Lung microvascular endothelial cell (primary cell): ENCODE data around the gene ADNP2. TPM values are rescaled to one million over a fixed set of nuclear protein-coding genes. Genes with fewer than 3 reads are reported as not detected.

Experiments
- DNase-seq, 2 donors: peaks; one replicate each; pipeline versions ENCODE4 v3.0.0 to v3.0.0-alpha.2; 2010; ENCODE audit warnings: low read depth in 2 of 2
- total RNA-seq: library from RNA; depleted of rRNA; stranded (reverse); fragments of >200 nt; gene quantifications from 2 replicates; pipeline ENCODE4 v1.2.1, GENCODE V29; 2014

Gene ADNP2
- total RNA-seq, 1 donor from 2014 or later = 12.1 TPM

GRCh38 chr18:80105369-80106167, 3.5 kb upstream of the ADNP2 start:
- DNase-seq = no peak

- DNase-seq = no peak
Observed at GRCh38 chr18:80106482-80107051, 2.5 kb upstream of the ADNP2 start.

- DNase-seq = no peak
Observed at GRCh38 chr18:80107426-80107825, 1.6 kb upstream of the ADNP2 start.

DNA sequence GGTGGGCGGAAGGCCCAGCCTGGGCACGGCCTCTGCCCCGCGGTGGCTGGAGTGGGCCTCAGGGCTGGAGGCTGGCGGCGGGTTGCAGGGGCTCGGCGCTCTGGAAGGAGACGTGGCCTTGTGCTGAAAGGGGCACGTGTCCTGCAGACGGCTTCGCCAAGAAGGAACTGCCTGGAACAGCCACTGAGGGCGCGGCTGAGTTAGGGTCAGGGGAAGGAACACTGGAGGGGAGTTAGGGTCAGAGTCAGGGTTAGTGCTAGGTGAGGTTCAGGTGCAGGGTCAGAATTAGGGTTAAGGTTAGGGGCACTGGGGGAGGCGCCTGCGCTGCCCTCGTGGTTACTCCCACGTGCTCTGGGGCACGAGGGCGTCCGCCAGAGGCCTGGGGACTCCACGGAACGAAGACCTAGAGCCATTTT, 933 bp upstream of the ADNP2 start:
- DNase-seq = no peak

DNA sequence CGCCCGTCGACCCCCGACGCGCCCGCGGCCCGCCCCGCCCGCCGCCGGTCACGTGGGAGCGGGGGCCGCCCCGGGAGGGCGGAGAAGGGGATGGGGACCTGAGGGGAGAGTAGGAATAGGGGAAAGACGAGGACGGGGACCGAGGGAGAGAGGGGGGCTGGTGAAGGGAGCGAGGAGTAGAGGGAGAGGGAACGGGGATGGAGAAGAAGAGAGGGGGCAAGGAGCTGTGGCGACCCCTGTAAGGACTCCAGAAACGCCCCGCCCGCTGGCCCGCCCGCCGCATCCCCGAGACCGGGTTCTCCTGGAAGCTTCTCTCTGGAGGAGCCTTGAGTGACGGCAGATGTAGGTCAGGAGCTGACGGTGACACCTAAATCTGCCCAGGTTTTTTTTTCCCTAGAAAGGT, 615 bp downstream of the ADNP2 start:
- DNase-seq = peak in 1 of 2 donors; percentile 52

GRCh38 chr18:80112624-80113248, 3.7 kb downstream of the ADNP2 start:
- DNase-seq = no peak

GRCh38 chr18:80115035-80115434, 6.0 kb downstream of the ADNP2 start:
- no peak for DNase-seq

DNA sequence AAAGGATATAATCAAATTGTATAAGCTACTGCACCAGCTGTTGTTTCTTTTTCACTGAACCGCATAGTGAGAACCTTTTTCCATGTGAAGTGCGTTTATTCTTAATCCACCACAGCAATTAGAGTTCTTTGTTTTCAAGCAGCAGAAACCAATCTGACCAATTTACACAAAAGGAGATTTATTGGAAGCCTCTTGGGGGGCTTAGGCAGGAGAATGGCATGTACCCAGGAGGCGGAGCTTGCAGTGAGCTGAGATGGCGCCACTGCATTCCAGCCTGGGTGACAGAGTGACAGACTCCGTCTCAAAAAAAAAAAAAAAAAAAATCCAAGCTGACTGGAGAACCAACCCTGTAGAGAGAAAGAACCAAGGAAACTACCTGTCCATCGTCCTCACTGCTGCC, 10.0 kb downstream of the ADNP2 start:
- DNase-seq = no peak

GRCh38 chr18:80120932-80121331, 11.9 kb downstream of the ADNP2 start:
- no peak for DNase-seq

DNA sequence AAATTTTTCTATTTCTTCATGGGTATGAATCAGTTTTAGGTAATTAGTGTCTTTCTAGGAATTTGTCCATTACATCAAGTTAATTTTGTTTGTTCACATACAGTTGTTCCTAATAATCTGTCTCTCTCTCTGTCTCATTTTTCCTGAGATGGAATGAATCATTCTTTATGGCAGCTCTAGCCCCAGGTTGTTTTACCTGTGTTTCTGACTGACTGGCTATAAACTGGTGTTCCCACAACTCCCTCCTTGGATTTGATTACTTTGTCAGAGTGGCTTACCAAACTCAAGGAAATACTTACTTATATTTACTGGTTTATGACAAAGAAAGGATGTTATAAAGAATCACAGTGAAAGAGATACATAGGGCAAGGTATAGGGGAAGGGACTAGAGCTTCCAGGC, 15.1 kb downstream of the ADNP2 start:
- no peak for DNase-seq

GRCh38 chr18:80126797-80127196, 17.7 kb downstream of the ADNP2 start:
- DNase-seq = no peak

DNA sequence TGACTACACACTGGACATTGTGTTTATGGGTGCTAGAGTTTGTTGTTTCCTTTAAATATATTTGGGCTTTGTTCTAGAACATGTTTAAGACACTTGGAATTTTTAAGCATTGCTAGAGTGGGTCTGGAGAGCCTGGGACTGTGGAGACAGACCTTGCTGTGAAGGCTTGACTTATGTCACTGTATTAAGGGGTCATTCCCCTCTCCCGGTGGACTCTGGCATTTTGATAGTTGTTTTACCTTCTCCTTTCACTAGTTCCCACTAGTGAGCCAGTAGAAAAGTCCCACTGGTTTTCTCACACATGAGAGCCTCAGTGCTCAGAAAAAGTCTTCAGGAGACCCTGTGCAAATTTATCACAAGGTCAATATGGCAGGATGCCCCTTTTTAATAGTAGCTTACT, 18.6 kb downstream of the ADNP2 start:
- DNase-seq = no peak

DNA sequence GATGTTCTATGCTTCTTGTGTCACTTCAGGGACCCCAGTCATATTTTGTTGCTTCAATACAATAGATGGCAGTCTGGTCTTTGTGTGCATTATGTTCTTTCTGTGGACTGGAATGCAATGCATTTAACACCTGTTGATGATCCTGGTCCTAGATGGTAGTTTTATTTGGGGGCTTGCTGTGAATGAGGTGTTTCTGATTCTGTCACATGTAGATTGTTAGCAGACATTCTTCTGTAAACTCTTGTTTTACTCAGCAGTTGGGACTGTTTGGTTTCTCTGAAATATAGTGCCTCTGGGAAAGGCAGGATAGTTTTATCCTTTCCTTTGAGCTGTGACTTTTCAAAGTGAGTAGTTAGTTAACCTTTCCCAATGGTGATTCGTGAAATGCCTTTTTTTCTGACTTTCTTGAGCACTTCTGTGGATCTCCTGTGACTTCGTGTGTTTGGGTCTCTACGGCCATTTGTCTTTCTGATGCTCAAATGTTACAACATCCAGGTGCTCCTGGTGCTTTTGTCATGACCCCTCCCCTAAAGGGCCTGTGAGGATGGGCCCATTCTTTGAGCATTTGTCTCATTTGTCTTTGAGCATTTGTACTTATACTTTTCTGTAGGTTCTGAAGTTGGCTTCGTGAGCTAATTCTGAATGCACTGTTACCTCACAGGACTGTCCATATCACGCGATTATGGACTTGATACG, 20.8 kb downstream of the ADNP2 start:
- no peak for DNase-seq

DNA sequence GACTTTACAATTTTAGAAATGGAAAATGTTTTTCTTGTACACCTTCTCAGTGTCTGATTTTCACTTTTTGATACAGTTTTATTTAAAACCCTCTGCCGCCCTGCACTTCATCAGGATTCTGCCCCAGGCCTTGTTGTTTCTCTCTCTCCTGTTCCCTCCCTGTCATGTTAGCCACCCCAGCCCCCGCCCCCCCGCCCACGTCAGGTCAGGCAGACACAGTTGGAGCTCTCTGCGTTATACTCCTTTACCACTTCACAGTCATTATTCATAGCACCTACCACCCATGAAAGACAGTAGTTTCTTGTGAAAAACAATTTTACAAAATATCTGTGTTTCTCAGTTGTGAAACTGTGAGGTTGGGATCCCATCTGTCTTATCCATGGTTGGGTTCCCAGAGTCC, 21.5 kb downstream of the ADNP2 start:
- no peak for DNase-seq

DNA sequence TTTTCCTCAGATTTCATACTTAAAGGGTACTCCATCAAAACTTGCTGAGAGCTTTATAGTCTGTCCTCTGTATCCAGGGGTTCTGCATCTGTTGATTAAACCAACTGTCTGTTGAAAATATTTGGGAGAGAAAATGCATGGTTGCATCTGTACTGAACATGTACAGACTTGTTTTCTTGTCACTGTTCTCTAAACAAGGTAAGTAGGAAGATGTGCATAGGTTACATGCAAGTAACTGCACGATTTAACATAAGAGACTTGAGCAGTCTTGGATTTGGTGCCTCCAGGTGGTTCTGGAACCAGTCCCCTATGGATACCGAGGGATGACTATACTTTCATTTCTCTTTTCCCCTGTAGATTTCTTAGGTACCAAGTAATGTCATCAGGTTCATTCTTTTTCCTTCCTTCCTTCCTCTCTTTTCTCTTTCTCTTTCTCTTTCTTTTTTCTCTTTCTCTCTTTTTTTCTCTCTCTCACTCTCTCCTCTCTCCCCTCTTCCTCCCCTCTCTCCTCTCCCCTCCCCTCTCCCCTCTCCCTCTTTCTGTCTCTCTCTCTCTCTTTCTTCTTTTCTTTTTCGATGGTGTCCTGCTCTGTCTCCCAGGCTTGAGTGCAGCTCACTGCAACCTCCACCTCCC, 23.2 kb downstream of the ADNP2 start:
- DNase-seq = no peak

DNA sequence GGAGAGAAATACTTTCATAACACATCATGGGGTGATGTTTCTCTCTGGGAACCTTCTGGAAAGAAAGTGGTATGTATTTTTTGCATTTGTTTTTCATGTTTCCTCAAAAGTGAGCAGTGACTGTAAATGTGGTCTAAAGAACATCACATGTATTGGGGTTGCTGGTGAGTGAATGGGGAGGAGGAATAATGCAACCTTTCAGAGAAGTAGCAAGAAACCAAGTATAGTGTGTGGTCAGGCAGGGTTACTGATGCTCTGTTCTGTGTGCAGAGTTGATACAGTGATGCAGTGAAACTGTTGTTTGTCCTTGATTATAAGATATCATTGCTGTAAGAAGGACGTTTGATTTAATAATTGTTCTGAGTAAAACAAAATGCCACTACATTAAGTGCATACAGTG, 24.1 kb downstream of the ADNP2 start:
- no peak for DNase-seq

DNA sequence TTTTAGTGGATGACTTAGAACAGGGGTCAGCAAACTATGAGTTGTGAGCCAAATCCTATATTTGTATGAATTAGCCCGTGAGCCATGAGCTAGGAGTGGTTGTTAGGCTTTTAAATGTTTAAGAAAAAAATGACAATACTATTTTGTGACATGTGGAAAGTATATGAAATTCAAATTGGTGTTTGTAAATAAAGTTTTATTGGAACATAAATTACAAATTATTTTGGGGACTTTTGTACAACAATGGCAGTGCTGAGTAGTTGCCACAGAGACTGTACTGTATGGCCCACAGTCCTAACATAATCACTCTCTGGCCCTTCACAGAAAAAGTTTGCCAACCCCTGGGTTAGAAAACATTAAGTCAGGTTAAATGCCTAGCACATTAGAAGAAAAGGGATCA, 26.1 kb downstream of the ADNP2 start:
- no peak for DNase-seq

DNA sequence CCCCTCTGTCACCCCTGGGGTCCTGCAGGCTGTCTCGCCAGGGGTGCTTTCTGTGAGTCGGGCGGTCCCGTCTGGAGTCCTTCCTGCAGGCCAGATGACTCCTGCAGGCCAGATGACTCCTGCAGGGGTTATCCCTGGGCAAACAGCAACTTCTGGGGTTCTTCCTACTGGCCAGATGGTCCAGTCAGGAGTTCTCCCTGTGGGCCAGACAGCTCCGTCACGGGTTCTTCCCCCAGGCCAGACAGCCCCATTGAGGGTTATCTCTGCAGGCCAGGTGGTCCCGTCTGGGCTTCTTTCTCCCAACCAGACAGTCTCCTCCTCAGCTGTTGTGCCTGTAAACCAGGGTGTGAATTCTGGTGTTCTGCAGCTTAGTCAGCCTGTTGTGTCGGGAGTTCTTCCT, 27.6 kb downstream of the ADNP2 start:
- DNase-seq = no peak

DNA sequence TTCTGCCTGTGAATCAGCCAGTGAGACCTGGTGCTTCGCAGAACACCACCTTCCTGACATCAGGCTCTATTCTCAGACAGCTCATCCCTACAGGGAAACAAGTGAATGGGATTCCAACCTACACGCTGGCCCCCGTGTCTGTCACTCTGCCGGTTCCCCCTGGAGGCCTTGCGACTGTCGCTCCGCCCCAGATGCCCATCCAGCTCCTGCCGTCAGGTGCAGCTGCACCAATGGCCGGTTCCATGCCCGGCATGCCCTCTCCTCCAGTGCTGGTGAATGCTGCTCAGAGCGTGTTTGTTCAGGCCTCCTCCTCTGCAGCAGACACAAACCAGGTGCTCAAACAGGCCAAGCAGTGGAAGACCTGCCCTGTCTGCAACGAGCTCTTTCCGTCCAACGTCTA, 28.1 kb downstream of the ADNP2 start:
- no peak for DNase-seq

DNA sequence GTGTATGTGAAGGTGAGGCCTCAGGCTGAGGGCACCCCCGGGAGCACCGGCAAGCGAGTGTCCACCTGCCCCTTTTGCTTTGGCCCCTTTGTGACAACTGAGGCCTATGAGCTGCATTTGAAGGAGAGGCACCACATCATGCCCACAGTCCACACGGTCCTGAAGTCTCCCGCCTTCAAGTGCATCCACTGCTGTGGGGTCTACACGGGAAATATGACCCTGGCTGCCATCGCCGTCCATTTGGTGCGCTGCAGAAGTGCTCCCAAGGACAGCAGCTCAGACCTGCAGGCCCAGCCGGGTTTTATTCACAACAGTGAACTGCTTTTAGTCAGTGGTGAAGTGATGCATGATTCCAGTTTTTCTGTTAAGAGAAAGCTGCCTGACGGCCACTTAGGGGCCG, 28.9 kb downstream of the ADNP2 start:
- DNase-seq = no peak

- no peak for DNase-seq
Observed at GRCh38 chr18:80140455-80140985, 31.5 kb downstream of the ADNP2 start.

DNA sequence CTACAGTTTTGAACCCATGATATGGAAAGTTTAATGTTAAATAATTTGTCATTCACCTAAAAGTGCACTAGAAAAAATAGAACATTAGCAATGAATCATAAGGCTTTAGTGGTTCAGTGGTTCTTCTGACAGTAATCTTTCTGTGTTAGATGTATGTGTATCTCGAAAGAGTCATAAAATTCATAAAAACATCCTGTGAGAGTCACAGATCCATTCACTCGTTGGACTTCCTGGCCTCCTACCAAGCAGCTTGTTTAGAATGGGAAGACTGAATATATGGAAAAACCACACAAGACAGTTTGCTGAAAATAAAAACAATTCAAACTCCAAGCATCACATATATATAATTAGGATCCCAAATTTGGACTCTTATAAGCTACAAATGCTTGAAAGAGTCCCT, 34.8 kb downstream of the ADNP2 start:
- DNase-seq = peak; percentile 60 to 69
